HepG2 (cell line): ENCODE data around the gene FOXN3. TPM values are rescaled to one million over a fixed set of nuclear protein-coding genes. Genes with fewer than 3 reads are reported as not detected.

Source experiments
- ATAC-seq: fragments of 200-7000 bp; cut with Tn5 transposase; 3 replicates; pipeline ENCODE4 v1.9.1; 2020; ENCODE audit warnings: mild to moderate bottlenecking, moderate library complexity
- BruUV-seq: library from RNA; stranded (reverse); fragments of 400-500 nt; replicated peaks from 2 replicates; lab custom pipeline; 2021; lab: Mats Ljungman, UMichigan
- CTCF ChIA-PET: fragments of 300-600 bp; formaldehyde crosslinking; extraction: SDS; loops from one replicate; lab custom pipeline; 2021; ENCODE audit warnings: low total read pairs, inconsistent platforms, low intra/inter-chr PET ratio; lab: Yijun Ruan, JAX
- POLR2A ChIA-PET: fragments of 350-600 bp; sonication (Branson Sonifier 250); formaldehyde crosslinking; loops from one replicate; lab custom pipeline; 2020; ENCODE audit warnings: antibody characterized with exemption, inconsistent platforms; lab: Yijun Ruan, JAX
- DNase-seq: peaks from one replicate; pipeline ENCODE4 v3.0.0-alpha.2; 2015; ENCODE audit warnings: low spot score
- FAIRE-seq: peaks from 3 replicates; lab custom pipeline; 2011; peaks lifted over from hg19 to GRCh38; lab: Jason Lieb, UNC
- H2AFZ ChIP-seq: one replicate; pipeline ENCODE4 v1.6.1; 2011; ENCODE audit warnings: low read length, inconsistent platforms
- H3K27ac ChIP-seq: fragments of 300-600 bp; 3 replicates; pipeline ENCODE4 v1.8.0; 2011; ENCODE audit warnings: mixed run types, mild to moderate bottlenecking, mixed read lengths, low read length, inconsistent platforms; ENCODE audit not compliant: insufficient read depth; ENCODE audit errors: extremely low read length
- H3K27me3 ChIP-seq, 2 experiments: fragments of 200-600 bp in 1 of 2; 2 replicates in 1 of 2; 3 replicates in 1 of 2; pipeline versions ENCODE4 v1.6.0 to v1.8.0; 2011; ENCODE audit warnings: low read length in 2 of 2, mild to moderate bottlenecking in 2 of 2, moderate library complexity in 2 of 2, inconsistent platforms in 1 of 2; ENCODE audit not compliant: insufficient read depth in 2 of 2, control insufficient read depth in 1 of 2
- H3K36me3 ChIP-seq, 2 experiments: fragments of 200-600 bp in 1 of 2; replicated peaks in 1 of 2; 2 replicates in 1 of 2; 3 replicates in 1 of 2; pipeline versions ENCODE4 v1.5.1 to v1.8.0; 2011; ENCODE audit warnings: low read length in 2 of 2, inconsistent platforms in 1 of 2; ENCODE audit not compliant: insufficient read depth in 2 of 2, control insufficient read depth in 1 of 2
- H3K4me1 ChIP-seq: 2 replicates; pipeline ENCODE4 v1.5.1; 2012; ENCODE audit warnings: low read length, inconsistent platforms; ENCODE audit not compliant: insufficient read depth
- H3K4me2 ChIP-seq: 2 replicates; pipeline ENCODE4 v1.6.0; 2011; ENCODE audit warnings: low read depth, low read length, inconsistent platforms
- H3K4me3 ChIP-seq, 3 experiments: fragments of 200-600 bp in 1 of 3; sonication (generic), shearing (Covaris generic) in 1 of 3; replicated peaks in 1 of 3; 2 replicates each; pipeline ENCODE4 v1.5.1; 2011 to 2016; ENCODE audit warnings: low read length in 3 of 3, inconsistent platforms in 2 of 3, low read depth in 2 of 3, mild to moderate bottlenecking in 2 of 3, control low read depth in 1 of 3, mixed read lengths in 1 of 3; ENCODE audit not compliant: insufficient read depth in 1 of 3
- H3K79me2 ChIP-seq: one replicate; pipeline ENCODE4 v1.6.1; 2011; ENCODE audit warnings: low read length, inconsistent platforms; ENCODE audit not compliant: insufficient read depth
- H3K9ac ChIP-seq: 2 replicates; pipeline ENCODE4 v1.6.0; 2011; ENCODE audit warnings: mild to moderate bottlenecking, low read depth, low read length, inconsistent platforms; ENCODE audit not compliant: insufficient read depth
- H3K9me3 ChIP-seq: 2 replicates; pipeline ENCODE4 v1.5.1; 2012; ENCODE audit warnings: mild to moderate bottlenecking, low read length
- H4K20me1 ChIP-seq: 2 replicates; pipeline ENCODE4 v1.6.0; 2011; ENCODE audit warnings: inconsistent platforms, mild to moderate bottlenecking, low read length, moderate library complexity; ENCODE audit not compliant: insufficient read depth
- CBX1 ChIP-seq: IDR thresholded peaks from one replicate; pipeline ENCODE4 v1.6.1; 2016; ENCODE audit warnings: antibody characterized with exemption, low read depth
- CREBL2 ChIP-seq: sonication (generic); formaldehyde crosslinking; IDR thresholded peaks from 2 replicates; pipeline ENCODE4 v1.8.1; 2023; ENCODE audit warnings: missing genetic modification reagents, mild to moderate bottlenecking, borderline replicate concordance
- FOSL2 ChIP-seq: sonication (generic); formaldehyde crosslinking; IDR thresholded peaks from 2 replicates; pipeline ENCODE4 v1.4.0; 2020; ENCODE audit warnings: missing genetic modification reagents
- FOXC1 ChIP-seq: sonication (generic); formaldehyde crosslinking; IDR thresholded peaks from 2 replicates; pipeline ENCODE4 v1.8.0; 2022; ENCODE audit warnings: mild to moderate bottlenecking, missing genetic modification reagents, borderline replicate concordance
- RAD21 ChIP-seq: fragments of 450-650 bp; formaldehyde crosslinking; IDR thresholded peaks from 2 replicates; pipeline ENCODE4 v1.5.0; 2020; ENCODE audit warnings: mild to moderate bottlenecking
- ZMYM3 ChIP-seq: sonication (generic); formaldehyde crosslinking; IDR thresholded peaks from 2 replicates; pipeline ENCODE4 v1.5.1; 2020; ENCODE audit warnings: mild to moderate bottlenecking, missing genetic modification reagents
- ZNF136 ChIP-seq: sonication (generic); formaldehyde crosslinking; IDR thresholded peaks from 2 replicates; pipeline ENCODE4 v1.8.1; 2022; ENCODE audit warnings: low read depth, mild to moderate bottlenecking, moderate library complexity, missing genetic modification reagents
- ZNF138 ChIP-seq: sonication (generic); formaldehyde crosslinking; IDR thresholded peaks from 2 replicates; pipeline ENCODE4 v1.5.0; 2020; ENCODE audit warnings: mild to moderate bottlenecking, low read depth, missing genetic modification reagents
- ZNF274 ChIP-seq: sonication (generic); formaldehyde crosslinking; IDR thresholded peaks from 2 replicates; pipeline ENCODE4 v1.5.1; 2020; ENCODE audit warnings: mild to moderate bottlenecking, missing genetic modification reagents
- ZNF605 ChIP-seq: sonication (generic); formaldehyde crosslinking; IDR thresholded peaks from 2 replicates; pipeline ENCODE4 v1.8.0; 2022; ENCODE audit warnings: mild to moderate bottlenecking, missing genetic modification reagents
- ZNF687 ChIP-seq: sonication (generic); formaldehyde crosslinking; IDR thresholded peaks from 2 replicates; pipeline ENCODE4 v1.5.1; 2020; ENCODE audit warnings: mild to moderate bottlenecking, missing genetic modification reagents, moderate library complexity
- ZNF768 ChIP-seq: sonication (generic); formaldehyde crosslinking; IDR thresholded peaks from 2 replicates; pipeline ENCODE4 v1.4.0; 2020; ENCODE audit warnings: missing genetic modification reagents
- ZNF891 ChIP-seq: sonication (generic); formaldehyde crosslinking; IDR thresholded peaks from 2 replicates; pipeline ENCODE4 v1.5.0; 2020; ENCODE audit warnings: mild to moderate bottlenecking, missing genetic modification reagents
- whole genome bisulfite sequencing: methylation state at CpG from one replicate; pipeline ENCODE4 v1.1.6; 2017; ENCODE audit warnings: low lambda C conversion rate; 5-methylcytosine and 5-hydroxymethylcytosine counted together
- in situ Hi-C: cut with HindIII; loops from 2 replicates; pipeline ENCODE4 v1.10.0; 2017; ENCODE audit warnings: low pct_unique_long_range_greater_than_20kb; ENCODE audit not compliant: extremely low pct_ligation_motif_present
- intact Hi-C: fragments of 100-400 bp; cut with micrococcal nuclease; formaldehyde crosslinking; loops from one replicate; pipeline ENCODE4 v1.10.0; 2022; ENCODE audit not compliant: unreplicated experiment
- polyA plus RNA-seq, 8 experiments: library from polyadenylated mRNA; depleted of rRNA in 3 of 8; stranded (reverse) in 7 of 8; unstranded in 1 of 8; fragments of >200 nt; fragmentation: Illumina TruSeq in 4 of 8; extraction: Trizol in 4 of 8; gene quantifications; 2 replicates each; pipeline versions ENCODE4 v1.2.1 to v1.2.3, GENCODE V29; 2011 to 2016; ENCODE audit warnings: low read depth in 4 of 8, missing spikeins in 1 of 8, mixed read lengths in 1 of 8; ENCODE audit not compliant: insufficient read depth in 1 of 8
- total RNA-seq, 5 experiments: library from RNA; depleted of rRNA; stranded (reverse); fragments of >200 nt; fragmentation: Illumina TruSeq; extraction: Trizol; gene quantifications; 2 replicates each; pipeline ENCODE4 v1.2.3, GENCODE V29; 2016; ENCODE audit warnings: low read depth in 1 of 5

FOXN3 gene
- total and polyA plus RNA-seq, 2 of the 13 experiments (the other 11 are each of a cell fraction or from before 2014, with no cell fraction given) = 32.4 to 70.2 TPM

- DNase-seq (no peak), ATAC-seq (peak; percentile 31), FAIRE-seq (no peak)
- in situ Hi-C loops = no loop called here
- Histone ChIP-seq H3K9me3 (no peaks in the 10 kb centered on the region), H3K79me2 (peaks cover 50% of the 10 kb centered on the region), H3K27me3 (no peaks in the 10 kb centered on the region), H3K4me2 (0 out of 2 replicates have a peak overlapping the region, but pooled peaks have one; percentile 21), H4K20me1 (no peaks in the 10 kb centered on the region), H3K36me3 (peaks cover 11 to 21% of the 10 kb centered on the region in 2 experiments), H2AFZ (no peak overlapping the region), H3K9ac (peak overlapping the region; percentile 51; the same call in 1 of the 2 replicates), H3K4me3 (no peak overlapping the region), H3K27ac (peak overlapping the region; percentile 72), H3K4me1 (peaks cover 72% of the 10 kb centered on the region)
- 92% methylated on average over 5 of the region's 9 CpGs for WGBS
- ChIA-PET CTCF (no interaction called here), POLR2A (interaction anchor here (1.4 to 4.2 kb wide), 5 partner anchors 10 to 298 kb away, joined by 4 to 28 read pairs (median 9); no protein-coding TSS in a partner anchor)
- intact Hi-C loops = loop anchor here (5.0 kb wide), 1 partner anchor 78 kb away; the partner anchor contains the start of gene FOXN3
- no TSS peak for BruUV-seq
- TF ChIP-seq ZNF605 (CRISPR knock-in tag) = 0 out of 2 replicates have a peak, but pooled peaks have one; percentile 40
- TF ChIP-seq ZNF274 = 0 out of 2 replicates have a peak, but pooled peaks have one; percentile 14
- TF ChIP-seq CREBL2 (CRISPR knock-in tag) = no peak
- TF ChIP-seq FOSL2 (CRISPR knock-in tag) = no peak
- no peak for TF ChIP-seq CBX1
- TF ChIP-seq ZNF138 (CRISPR knock-in tag) = no peak
- TF ChIP-seq RAD21 (CRISPR knock-in tag) = no peak
- TF ChIP-seq ZNF768 (CRISPR knock-in tag) = peak; percentile 91
- TF ChIP-seq ZNF687 = peak; percentile 81; the same call in 1 of the 2 replicates
- TF ChIP-seq ZNF891 (CRISPR knock-in tag) = 0 out of 2 replicates have a peak, but pooled peaks have one; percentile 28
- TF ChIP-seq ZMYM3 (CRISPR knock-in tag) = 0 out of 2 replicates have a peak, but pooled peaks have one; percentile 11
- TF ChIP-seq FOXC1 (CRISPR knock-in tag) = 0 out of 2 replicates have a peak, but pooled peaks have one; percentile 33
- 0 out of 2 replicates have a peak, but pooled peaks have one; percentile 15 for TF ChIP-seq ZNF136 (CRISPR knock-in tag)
Measured at GRCh38 chr14:89339158-89339557, 77.9 kb downstream of the FOXN3 start.
